ENCODE results near the gene SNF8.
"Not testable (repeated sequence)": the region's sequence is repeated elsewhere in the genome, so short reads cannot be mapped to it uniquely, and the experiment has no call there.

The SNF8 gene, protein sequence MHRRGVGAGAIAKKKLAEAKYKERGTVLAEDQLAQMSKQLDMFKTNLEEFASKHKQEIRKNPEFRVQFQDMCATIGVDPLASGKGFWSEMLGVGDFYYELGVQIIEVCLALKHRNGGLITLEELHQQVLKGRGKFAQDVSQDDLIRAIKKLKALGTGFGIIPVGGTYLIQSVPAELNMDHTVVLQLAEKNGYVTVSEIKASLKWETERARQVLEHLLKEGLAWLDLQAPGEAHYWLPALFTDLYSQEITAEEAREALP

DNA sequence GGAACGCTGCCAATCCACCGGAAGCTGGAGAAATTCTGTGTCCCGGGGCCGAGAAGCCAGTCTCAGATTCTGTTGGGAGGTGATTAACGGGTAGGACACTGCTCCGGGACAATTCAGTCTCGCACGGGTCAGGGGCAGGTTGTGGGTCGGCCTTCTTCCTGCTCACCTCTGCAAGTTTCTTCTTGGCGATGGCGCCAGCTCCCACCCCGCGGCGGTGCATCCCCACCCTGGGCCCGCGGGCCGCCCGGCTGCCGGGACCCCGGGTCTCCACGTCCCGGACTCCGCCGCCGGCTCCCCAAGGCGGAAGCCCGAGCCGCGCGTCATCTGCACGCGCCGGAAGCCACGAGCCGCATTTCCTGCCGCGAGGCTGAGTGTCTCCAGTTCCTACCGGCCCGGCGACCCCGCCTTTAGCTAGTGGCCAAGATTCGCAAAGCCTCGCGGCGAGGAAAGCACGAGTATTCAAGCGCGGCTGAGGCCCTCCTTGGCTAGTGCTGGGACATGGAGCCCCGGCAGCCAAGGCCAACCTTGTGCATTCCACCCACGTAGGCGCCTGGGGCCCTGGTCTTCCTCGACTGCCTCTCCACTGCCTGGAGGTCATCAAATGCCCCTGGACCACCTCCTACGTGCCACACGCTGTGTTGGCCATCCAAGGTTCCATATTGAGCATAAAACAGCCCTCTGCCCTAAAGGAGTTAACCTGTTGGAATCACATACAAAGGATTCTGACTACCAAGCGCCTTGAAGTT lies at the start of gene SNF8:
Gene SNF8 (minus strand): TSS at position 328 of the 746 bp plus-strand sequence. CDS start 108 bp downstream, at position 220.
- peak; percentile 88 for DNase-seq (ENCODE audit: low read depth)

DNA sequence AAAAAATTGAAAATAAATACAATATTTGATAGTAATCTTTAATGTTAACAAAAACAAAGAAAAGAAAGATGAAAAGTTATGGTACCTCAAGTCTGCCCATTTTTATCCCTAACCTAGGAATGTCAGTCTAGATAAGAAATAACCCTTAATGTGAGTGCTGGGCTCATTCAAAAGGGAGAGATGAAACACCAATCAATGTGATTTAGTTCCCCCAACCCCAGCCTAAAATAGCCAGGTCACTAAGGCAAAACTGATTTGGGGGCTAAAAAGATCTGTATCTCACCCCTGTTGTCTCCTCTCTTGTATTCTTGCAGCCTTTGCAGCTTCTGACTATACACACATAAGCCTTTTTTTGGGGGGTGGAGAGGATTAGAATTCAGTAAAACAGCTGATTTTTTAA lies 49.3 kb upstream of the SNF8 start:
- no peak for DNase-seq (ENCODE audit: low read depth)

DNA sequence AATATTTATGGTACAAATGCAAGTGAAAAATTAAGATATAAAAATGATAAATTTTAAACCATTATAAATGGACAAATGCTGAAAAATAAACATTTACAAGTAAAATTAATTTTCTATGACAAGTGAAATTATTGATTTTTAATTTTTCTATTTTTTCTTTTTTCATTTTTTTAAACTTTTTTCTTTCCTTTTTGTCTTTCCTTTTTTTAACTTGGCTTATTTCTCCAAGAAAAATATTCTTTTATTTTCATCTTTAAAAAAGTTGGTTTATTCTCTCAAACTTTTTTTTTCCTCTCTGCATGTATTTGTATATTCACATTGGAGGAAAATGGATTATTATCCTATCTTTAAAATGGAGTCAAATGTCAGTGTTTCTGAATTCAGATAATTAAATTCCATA lies 48.7 kb upstream of the SNF8 start:
- no peak for DNase-seq (ENCODE audit: low read depth)

DNA sequence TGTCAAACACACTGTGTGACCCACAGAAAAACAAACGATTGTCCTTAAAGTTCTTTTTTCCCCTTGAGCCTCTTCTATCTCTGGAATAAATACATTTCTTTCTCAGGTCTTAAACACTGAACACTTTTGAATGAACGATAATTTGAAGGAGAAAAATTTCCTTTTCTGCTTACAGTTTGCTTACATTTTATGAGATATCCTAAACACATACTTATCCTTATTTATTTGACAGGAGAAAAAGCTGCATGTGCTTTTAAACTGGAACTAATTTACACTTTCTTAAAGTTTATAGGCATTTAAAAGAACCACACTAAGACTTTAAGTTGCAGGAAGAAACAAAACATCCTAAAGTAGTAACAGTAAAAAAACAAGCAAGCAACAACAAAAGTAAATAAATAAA lies 47.8 kb upstream of the SNF8 start:
- DNase-seq (ENCODE audit: low read depth): no peak

DNA sequence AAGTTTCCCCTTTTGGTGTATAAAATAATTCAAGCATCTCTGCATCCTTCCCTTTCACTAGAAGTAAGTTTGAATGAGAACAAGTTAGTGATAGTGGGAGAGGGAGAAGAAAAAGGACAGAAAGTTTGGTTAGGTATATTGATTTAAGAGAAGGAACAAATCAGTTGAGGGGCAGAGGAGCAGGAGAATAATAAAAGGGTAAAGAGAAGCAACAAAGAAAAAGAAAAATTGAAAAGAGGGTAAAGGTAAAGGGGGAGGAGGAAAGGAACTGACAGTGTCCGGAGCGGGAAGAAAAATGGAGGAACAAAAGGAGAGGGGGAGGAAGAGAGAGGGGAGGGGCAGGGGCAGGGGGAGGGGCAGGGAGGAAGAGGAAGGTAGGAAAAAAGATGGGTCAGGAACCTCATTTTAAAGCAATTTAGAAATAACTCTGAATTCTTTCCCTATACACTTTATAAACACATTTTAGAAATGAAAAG lies 46.3 kb upstream of the SNF8 start:
- DNase-seq (ENCODE audit: low read depth): no peak

DNA sequence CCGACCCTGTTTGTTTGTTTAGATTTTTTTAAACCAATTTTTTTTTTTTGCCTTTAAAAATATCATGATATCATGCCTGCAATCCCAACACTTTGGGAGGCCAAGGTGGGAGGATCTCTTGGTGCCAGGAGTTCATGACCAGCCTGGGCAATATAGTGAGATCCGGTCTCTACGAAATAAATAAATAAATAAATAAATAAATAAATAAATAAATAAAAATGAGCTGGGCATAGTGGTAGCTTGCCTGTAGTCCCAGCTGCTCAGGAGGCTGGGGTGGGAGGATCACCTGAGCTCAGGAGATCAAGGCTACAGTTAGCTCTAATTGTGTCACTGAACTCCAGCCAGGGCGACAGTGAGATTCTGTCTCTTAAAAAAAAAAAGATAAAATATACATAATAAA lies 44.5 kb upstream of the SNF8 start:
- no peak for DNase-seq (ENCODE audit: low read depth)

DNA sequence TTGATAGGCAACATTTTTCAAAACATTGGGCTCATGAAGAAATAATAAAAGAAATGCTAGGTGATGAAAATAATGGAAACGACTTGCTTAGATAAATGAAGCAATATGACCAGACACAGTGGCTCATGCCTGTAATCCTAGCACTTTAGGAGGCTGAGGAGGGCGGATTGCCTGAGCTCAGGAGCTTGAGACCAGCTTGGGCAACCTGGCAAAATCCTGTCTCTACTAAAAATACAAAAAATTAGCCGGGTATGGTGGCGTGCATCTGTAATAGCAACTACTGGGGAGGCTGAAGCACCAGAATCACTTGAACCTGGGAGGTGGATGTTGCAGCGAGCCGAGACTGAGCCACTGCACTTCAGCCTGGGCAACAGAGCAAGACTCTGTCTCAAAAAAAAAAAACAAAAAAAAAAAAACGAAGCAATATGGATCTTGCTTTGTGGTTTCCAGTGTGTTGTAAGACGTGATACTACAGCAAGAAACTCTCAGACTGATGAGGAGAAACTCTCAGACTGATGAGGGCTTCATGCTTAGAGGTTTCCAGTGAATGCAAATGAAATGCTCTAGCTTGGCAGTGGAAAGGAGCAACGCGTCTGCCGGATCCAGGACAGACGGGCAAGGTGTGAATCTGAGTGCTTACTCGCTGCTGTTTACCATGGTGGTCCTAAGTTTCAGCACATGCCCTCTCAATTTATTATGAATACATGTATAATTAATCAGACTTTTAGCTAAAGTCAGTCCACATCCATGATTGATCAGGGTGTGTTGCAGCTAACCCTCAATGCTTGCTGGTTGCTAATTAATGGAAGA lies 41.0 kb upstream of the SNF8 start:
- DNase-seq (ENCODE audit: low read depth): no peak

DNA sequence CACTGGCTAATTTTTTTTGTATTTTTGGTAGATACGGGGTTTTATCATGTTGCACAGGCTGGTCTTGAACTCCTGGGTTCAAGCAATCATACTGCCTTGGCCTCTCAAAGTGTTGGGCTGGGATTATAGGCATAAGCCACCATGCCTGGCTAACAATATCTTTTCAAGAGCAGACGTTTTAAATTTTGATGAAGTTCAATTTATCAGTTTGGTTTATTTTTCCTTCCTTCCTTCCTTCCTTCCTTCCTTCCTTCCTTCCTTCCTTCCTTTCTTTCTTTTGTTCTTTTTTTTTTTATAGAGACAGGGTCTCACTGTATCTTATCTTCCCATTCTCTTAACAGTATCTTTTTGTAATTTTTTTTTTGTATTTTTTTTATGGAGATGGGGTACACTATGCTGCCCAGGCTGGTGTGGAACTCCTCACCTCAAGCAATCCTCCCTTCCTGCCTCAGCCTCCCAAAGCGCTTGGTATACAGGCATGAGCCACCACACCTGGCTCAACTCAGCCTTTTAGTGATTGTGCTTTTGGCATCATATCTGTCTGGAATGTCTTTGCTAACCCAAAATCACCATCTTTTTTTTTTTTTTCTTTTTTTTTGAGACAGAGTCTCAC lies 37.4 kb upstream of the SNF8 start:
- no peak for DNase-seq (ENCODE audit: low read depth)

DNA sequence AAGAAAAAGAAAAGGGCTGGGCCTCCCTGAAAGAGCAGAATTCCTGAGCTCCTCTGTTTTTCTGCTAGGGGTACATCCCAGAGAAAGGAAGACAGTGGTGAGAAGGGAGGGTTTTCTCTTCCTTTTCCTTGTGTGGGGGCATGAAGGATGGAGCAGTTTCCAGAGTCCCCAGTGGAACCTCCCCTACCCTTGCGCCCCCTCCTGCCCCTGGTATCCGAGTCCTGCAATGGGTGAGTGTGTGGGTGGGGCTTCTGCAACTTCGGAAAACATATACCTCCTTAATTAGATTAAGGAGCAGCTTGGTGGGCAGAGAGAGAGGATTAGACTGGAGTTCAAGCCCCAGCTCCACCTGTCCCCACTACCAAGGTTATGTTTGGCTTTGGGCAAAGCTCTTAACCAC lies 29.2 kb upstream of the SNF8 start:
- no peak for DNase-seq (ENCODE audit: low read depth)

DNA sequence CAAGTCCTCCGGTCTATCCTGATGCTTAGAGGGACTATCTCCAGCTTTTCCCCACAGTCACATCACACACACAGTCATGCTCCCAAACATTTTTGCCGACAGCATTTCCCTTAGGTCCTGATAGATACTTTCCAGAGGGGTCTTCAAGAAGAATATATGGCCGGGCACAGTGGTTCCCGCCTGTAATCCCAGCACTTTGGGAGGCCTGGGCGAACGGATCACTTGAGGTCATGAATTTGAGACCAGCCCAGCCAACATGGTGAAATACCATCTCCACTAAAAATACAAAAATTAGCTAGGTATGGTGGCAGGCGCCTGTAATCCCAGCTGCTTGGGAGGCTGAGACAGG lies 28.1 kb upstream of the SNF8 start:
- no peak for DNase-seq (ENCODE audit: low read depth)

DNA sequence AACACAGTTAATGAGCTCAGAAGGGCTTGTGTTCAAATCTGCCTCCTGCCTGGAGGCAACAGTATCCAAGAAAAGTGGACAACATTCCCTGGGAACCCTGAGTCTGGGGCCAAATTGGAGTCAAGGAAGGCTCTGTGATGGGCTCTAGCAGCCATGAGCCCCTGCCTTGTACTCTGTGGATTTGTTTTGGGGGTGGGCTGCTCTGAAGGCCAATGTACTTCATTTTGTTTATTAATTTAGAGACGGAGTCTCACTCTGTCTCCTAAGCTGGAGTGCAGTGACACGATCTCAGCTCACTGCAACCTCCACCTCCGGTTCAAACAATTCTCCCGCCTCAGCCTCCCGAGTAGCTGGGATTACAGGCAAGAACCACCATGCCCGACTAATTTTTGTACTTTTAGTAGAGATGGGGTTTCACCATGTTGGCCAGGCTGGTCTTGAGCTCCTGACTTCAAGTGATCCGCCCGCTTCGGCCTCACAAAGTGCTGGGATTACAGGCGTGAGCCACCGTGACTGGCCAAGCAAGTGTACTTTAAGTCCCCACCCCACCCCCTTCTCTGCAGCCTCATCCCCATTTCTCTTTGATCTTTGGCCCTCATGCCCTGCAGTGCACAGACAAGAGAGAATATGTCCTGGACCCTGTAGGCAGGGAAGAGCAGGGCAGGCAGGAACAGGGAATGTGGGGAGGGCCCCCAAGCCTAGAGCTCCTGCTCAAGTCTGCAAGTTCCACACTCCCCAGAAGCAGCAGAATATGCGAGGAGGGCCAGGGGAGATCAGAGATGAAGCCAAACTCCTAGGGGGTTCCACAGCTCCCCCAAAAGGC lies 26.4 kb upstream of the SNF8 start:
- no peak for DNase-seq (ENCODE audit: low read depth)

DNA sequence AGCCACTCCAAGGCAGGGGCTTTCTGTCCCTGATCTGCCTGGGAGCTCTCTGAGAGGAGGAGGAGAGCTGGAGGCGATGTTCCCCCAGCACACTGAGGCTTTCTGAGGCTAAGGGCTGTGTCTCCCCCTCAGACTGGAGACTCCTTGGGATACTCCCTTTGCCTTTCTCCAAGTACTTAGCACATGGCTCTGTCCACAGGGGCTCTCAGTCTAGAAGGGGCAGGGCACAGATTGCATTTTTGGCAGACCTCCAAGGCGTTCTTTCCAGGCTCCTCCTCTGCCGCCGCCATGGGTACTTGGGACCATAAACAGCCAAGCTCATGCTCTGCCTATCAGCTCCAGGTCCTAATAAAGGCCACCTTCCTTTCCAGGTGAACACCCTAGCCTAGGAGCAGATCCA lies 25.6 kb upstream of the SNF8 start:
- DNase-seq (ENCODE audit: low read depth): no peak

DNA sequence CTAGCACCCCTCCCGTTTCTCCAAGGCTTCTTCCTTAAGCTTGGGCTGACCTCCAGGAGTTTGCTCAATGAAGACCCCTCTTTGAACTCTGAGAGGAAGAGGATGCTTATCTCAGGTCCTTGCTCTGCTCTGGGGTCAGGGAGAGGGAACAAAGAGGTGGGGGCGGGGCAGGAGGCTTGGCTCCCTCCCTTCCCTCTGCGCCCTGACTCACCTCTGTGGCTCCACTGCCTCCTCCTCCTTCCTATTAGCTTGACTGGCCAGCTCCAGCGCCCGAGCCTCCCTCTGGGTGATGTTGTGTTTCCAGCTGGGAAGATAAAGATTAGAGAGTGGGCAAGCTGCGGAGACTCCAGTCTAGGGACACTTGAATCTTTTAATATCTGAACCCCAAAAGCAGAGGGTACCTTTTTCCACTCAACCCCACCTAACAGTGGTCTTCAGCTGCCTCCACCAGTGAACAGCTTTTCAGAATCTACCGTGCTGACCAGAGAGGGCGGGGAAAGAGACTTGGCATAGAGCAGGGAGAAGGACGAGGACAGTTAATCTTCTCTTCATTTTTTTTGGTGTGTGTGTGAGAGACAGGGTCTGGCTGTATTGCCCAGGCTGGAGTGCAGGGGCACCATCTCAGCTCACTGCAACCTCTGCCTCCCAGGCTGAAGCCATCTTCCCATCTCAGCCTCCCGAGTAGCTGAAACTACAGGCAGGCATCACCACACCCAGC lies 17.0 kb upstream of the SNF8 start:
- DNase-seq (ENCODE audit: low read depth): no peak

DNA sequence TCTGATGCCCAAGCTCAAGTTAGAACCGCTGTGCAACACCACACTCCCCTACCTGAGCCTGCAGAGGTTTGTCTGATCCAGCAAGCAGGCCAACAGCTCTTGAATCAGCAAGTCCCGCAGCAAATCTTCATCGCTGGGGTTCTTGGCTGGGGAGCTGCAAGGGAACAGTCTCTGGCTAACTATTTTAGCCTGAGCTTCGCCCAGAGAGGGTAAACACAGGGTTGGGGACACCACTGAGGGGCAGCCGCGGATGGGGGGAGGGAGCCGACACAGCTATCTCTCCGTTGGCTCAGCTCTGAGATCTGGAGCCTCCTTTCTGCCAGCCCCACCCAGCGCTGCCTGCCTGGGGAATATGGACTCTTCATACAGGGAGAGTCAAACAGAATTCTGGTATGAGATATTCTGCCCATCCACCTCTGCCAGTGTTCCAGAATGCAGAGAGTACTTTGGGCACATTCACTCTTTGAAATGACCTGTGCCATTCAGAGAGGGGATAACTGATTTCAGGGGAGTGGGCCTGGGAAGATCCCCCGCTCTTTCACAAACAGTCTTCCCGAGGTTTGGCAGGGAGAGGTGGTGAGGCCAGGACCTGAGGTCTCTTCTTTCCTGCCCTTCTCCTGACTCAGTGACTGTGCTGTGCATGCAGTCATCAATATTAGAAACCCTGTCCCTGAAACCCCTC lies 16.3 kb upstream of the SNF8 start:
- no peak for DNase-seq (ENCODE audit: low read depth)

DNA sequence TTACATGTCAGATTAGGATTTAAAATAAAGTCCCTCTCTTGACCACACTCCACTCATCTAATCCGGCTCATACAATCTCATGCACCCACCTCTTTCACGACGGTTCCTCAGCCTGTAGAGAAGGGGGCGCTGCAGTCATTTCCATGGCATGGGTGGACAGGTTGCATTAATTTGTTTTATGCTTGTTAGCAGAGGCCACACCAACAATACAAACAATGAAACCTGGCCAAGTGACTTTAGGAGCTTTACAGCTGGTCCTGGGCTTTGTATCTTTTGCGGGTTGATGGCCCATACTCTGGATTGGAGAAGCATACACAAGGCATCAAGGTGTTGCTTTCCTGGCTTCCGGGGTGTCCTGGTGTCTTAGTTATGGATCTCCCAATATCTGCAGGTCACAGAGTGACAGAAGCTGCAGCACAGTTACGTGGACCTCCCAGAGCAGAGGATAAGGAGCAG lies 9.7 kb upstream of the SNF8 start:
- no peak for DNase-seq (ENCODE audit: low read depth)

DNA sequence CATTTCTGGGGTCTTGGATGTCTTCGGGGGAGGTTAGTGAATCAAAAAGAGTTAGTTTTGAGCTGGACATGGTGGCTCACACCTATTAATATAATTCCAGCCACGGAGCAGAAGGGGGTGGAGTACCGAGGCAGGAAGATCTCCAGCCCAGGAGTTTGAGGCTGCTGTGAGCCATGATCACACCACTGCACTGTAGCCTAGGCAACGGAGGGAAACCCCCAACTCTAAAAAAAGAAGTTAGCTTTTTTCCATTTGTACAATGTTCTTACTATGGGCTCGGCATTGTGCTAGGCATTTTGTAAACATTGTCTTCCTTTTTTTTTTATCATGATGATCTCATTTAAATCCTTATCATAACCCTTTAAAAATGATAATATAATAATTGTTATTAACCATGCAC lies 8.3 kb upstream of the SNF8 start:
- no peak for DNase-seq (ENCODE audit: low read depth)

DNA sequence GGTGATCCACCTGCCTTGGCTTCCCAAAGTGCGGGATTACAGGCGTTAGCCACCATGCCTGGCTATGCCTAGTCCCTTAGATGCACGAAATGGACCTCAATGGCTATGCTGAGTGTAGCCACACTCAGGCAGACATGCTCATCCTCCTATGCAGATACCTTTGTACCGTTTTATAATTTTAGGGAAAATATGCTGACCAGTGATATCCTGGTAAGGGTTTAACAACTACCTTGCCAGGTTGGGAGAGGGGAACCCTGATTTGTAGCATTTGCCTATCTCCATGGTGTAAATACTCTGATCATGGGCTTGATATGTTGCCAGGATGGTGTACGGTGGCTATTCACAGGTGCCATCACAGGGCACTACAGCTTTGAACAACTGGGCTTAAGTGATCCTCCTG lies 6.9 kb upstream of the SNF8 start:
- no peak for DNase-seq (ENCODE audit: low read depth)

DNA sequence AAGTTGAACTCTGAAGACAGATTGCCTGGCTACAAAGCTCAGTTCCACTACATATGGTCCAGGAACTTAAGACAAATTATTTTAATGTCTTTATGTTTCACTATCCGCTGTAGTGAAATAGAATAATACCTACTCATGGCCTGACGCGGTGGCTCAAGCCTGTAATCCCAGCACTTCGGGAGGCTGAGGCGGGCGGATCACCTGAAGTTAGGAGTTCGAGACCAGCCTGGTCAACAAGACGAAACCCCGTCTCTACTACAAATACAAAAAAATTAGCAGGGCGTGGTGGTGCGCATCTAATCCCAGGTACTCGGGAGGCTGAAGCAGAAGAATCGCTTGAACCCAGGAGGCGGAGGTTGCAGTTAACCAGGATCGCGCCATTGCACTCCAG lies 614 bp upstream of the SNF8 start:
- DNase-seq (ENCODE audit: low read depth): not testable (repeated sequence)

DNA sequence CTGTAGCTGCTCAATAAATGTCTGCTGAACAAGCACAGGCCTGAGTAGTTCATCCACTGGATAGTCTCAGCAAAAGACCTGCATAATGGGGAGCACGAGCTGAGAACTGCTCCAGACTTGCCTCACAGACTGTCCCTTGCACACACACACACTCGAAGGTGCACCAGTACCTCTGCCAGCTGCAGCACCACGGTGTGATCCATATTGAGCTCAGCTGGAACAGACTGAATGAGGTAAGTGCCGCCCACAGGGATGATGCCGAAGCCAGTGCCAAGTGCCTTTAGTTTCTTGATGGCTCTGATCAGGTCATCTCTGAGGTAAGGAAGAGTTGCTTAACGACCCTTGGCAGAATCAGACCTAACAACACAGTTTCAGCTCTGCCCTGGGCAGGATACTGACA lies 11.6 kb downstream of the SNF8 start:
- no peak for DNase-seq (ENCODE audit: low read depth)

DNA sequence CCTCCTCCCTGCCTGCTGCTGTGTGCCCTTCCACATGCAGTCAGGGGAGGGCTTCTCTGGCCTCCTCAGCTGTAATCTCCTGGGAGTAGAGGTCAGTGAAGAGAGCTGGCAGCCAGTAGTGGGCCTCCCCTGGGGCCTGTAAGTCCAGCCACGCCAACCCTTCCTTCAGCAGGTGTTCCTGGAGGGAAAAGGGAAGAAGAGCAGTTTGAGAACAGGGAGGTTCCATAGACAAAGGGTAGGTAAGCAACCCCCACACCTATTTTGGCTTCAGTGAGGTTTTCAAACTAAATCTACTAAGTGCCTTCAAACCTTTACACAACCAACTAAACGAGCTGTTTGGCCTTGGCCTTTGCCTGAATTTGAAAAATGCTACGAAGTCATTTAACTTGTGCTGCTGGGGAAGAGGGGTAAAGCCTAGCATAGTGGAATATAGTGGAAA lies 14.2 kb downstream of the SNF8 start:
- DNase-seq (ENCODE audit: low read depth): no peak

Data from activated T-helper 1 cell treated with Interleukin-2 at 50 U/mL for 16 hours (primary cell).